ENCODE results near the gene RGL2.
"Not testable (repeated sequence)": the region's sequence is repeated elsewhere in the genome, so short reads cannot be mapped to it uniquely, and the experiment has no call there.

RGL2 gene

DNA sequence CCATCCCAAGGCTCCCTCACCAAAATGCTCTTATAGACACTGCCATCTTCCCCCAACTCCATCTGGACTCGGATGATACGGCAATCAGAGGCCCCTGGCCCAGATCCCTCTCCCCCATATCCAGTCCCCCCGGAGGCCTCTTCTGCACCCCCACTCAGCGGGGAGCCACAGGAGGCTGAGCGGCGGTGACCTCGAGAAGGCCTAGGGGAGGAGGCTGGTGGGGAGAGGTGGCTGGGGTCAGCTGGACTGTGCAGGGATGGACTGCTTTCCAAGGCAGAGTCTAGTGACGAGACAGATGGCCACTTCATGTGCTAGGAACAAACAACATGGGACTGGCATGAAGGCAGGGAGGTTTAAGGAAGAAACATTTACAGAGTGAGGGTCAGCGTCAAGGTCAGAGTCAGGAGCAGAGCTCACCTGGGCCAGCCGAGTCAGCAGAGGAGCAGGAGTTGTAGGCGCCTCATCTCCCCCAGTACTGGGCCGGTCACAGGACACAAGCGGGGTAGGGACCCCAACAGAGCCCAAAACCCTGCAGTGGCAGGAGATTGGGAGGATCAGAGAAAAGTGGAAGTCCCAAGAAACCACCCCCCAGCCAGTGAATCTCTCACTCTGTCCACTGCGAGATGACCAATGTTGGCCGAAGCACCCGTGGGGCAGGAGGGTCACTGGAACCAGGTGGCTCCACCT is 5.6 kb downstream of the RGL2 start:
- DNase-seq, result no peak

DNA sequence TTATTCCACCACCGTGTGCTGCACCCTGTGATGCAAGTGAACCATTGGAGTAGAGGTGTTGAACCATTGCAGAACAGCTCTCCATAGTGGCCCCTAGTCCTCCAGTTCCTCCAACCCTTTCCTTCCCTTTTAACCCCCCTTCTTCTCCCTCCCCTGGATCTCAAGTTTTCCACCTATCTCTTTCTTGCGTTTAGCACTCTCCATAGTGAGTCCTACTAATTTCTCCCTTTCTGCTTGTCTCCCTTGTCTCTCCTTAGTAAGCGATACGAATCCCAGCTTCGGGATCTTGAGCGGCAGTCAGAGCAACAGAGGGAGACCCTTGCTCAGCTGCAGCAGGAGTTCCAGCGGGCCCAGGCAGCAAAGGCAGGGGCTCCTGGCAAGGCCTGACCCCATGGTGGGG is 8.3 kb downstream of the RGL2 start:
- DNase-seq, result no peak

DNA sequence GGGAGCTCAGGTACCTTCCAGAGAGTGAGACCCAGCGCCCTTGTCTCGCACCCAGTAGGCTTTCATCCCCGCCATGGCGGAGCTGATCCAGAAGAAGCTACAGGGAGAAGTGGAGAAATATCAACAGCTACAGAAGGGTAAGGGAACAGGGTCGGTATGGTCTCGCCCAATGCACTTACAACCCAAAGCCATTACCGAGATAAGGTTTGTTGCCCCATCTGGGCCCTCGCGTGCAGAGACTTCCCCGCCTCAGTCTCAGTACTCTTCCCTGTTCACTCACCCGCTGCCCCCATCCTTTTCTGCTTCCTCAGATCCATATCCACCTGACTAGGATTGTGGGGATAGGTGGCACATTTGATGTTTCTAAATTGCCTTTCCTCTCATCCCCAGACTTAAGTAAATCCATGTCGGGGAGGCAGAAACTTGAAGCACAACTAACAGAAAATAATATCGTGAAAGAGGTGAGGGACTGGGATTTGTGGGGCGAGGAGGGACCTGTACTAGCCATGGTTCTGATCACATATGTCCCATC is 8.9 kb downstream of the RGL2 start:
- no peak for DNase-seq

DNA sequence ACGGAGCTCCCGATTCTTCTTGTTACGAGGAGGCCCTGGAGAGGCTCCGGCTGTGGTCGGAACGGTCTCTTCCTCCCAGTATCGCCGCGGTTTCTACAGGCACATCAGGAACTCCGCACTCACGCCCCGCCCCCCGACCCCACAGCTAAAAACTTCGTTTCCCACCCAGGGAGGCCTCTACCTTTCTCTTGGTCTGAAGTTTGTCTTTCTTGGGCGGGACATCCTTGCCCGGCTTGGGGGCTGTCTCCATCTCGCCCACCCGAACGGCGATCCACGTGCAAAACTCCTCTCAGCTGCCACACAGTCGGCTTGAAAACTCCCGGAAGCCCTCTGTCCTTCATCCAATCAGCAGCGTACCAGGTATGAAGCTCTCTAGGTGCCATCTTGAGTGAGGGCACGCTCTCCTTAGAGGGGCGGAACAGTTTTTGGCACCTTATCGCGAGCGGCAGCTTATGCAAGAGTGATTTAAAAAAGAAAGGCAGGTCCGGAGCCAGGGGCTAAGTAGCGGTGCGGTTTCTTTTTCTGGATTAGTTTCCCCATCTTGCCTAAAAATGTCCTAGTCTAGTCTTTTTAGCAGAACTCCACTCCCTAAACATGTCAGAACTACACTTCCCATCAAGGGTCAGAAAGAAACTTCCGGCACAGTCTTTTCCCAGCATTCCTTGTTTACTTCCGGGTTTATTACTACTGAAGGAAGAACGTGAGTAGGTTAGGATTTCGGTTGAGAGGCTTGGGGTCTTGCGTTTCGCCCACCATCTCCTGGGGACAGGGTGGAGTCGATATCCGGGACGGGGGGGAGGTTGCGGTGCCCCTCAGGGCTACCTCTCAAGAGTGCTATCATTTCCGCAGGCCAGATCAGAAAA is 9.6 kb downstream of the RGL2 start, which contains the start of the genes PFDN6 and WDR46:
Gene PFDN6 (plus strand): TSS at position 681 of the 863 bp plus-strand sequence. CDS start 256 bp downstream, outside the sequence.
Gene WDR46 (minus strand): TSS at position 319 of the 863 bp plus-strand sequence. CDS start 69 bp downstream, at position 250.
- peak; percentile 89 for DNase-seq

DNA sequence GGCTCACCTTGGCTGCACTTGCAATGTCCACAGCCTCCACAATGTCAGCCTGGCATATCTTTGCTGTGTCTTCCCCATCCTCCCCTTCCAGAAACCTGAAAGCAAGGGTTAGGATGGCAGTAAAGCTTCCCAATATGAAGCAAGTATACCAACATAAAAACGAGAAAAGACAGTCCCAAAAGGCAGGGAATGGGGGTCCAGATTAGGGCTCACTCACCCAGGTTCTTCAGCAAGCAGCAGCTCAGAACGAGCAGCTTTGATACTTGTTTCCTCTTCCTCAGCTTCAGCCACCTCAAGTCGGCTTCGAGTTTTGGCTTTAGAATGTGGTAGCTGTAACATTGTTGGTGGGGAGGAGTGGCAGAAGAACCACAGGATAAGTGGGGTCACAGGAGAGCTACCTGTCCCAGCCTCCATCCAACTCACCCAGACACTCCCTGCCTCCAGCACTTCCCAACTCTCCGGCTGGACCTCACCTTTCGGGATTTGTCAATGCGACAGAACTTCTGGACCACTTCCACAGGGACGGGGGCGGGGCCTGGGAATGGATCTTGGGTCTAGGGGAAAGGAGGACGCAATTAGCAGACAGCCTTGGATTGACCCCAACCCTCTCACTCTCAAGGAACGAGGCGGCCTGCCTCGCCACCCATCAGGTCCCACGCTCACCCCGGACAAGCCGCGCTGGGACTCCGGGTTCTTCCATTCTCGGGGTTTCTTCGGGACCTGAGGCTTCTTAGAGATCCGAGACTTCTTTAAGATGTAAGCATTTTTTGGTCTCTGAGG is 10.4 kb downstream of the RGL2 start:
- DNase-seq, result no peak

DNA sequence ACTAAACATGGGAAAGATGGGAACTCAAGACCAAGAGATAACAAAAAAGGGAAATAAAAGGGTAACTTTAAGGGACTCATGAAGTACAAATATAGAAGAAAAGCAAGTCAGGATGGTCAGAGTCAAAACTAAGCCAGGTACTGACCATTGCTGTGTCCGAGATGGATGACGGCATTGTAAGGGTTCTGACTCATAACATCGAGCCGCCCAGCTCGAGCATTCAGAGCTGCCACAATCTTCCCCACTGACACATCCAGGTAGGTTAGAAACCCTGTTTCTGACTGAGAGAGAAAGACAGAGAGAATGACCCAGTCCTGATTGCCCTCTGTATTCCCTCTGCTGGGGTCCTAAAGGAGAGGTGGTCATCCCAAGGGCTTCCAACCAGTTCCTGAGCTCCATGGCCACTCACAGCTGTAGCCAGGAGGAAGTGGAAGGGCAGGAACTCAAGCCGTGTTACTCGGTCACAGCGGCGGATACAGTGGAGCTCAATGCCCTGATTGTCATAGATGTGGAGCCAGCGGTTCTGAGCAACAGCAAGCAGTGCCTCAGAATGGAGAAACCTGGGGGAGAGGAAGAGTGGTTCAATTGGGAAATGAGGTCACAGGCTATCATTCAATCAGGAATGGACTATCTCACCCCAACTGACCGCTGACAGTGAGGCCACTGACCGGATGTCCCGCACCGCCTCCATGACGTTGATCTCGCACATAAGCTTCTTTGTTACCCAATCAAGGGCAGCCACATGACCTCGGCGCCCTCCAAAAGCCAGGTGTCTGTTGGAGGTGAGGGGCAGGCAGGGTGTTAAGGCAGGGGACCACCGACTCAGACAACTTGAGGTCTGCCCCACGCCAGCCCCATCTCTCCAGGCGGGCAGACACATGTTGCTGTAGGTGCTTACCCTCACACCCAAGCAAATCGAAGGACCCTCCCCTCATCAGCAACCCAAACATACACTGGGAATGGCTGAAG is 11.5 kb downstream of the RGL2 start:
- no peak for DNase-seq

DNA sequence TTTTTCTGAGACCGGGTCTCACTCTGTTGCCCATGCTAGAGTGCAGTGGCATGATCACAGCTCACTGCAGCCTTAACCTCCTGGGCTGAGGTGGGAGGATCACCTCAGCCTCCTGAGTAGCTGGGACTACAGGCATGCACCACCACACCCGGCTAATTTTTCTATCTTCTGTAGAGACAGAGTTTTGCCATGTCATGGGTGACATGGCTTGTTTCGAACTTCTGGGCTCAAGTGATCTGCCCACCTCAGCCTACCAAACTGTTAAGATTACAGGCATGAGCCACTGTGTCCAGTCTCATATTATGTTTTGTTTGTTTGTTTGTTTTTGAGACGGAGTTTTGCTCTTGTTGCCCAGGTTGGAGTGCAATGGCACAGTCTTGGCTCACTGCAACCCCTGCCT is 13.5 kb downstream of the RGL2 start:
- DNase-seq, result not testable (repeated sequence)

DNA sequence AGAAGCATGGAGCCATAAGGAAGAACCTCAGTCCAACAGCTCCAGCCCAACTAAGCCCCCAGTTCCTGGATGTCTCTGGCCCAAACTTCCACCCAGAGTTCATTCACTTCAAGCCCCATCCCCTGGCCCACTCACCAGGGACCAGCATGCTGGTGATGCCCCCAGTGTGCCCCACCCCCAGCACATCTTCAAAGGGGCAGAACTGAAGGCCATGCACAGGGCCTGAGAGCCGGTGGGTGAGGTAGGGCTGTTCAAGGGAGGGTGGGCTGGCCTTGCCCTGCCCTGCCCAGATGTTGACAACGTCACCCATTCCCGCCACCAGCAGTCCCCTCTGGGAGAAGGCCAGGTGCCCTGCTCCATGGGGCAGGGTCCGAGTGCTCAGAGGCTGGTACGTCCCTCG is 18.2 kb downstream of the RGL2 start:
- no peak for DNase-seq

DNA sequence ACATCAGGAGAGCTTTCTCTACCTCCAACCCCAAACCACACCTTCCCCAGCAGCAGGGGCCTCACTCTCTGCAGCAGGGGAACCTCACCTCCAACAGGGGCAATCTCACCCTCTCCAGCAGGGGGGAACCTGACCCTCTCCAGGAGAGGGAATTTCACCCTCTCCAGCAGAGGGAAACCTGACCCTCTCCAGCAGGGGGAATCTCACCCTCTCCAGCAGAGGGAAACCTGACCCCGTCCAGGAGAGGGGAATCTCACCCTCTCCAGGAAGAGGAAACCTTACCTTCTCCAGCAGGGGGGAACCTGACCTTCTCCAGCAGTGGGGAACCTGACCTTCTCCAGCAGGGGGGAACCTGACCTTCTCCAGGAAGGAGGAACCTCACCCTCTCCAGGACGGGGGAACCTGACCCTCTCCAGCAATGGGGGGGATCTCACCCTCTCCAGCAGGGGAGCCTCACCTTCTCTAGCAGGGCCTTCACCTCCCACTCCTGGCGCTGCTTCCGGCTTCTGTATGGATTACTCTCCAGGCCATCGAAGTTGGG is 18.7 kb downstream of the RGL2 start:
- DNase-seq, result peak; percentile 53

DNA sequence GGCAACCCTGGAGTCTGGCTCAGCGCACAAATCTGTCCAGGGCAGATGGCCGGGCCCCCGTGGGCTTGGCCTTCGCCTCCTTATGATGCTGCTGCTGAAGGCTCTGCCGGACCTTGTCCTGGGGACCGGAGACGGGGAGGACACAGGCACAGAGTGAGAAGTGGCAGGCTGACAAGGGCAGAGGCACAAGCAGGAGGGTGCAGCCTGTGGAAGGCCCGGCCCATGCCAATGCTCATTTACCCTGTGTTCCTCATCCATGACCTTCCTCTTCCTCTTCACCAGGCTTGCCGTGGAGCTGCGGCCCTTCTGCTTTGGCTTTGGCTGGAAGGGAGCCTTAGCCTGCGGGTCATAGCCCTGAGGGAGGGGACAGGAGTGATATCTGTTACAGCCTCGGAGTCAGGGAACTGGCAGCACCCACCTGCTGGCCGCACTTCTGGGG is 19.5 kb downstream of the RGL2 start:
- no peak for DNase-seq

DNA sequence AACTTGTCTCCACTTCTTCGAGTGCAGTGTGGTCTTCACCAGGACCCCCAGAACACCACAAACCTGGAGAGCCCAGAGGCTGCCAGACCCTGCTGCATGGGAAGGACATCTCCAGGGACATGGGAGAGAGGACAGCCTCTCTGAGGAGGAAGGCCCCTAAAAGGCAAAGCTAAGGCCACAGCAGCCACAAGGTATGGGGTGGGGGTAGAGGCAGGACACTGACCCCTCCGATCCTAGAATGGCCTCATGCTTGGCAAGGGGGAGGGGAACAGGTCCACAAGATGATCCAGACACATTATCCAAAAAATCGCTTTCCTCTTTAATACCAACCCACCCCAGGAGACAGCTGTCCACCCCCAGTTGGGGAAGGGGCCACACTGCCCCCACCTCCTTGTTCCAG is 19.9 kb downstream of the RGL2 start:
- no peak for DNase-seq

DNA sequence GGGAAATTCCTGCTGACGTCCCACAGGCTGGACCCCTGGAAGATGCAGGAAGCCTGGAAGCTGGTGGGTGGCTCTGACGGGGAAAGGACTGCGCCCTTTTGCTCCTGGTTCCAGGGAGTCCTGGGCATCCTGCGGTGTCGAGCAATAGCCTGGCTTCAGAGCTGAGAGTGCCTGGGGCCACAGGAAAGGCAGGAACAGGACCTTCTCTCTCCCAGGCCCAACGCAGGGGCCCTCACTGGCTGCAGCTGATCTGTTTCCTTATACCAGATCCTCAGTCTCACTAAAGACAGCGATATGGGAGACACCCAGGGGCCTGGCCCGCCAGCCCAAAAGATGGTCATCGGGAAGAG is 20.4 kb downstream of the RGL2 start:
- no peak for DNase-seq

DNA sequence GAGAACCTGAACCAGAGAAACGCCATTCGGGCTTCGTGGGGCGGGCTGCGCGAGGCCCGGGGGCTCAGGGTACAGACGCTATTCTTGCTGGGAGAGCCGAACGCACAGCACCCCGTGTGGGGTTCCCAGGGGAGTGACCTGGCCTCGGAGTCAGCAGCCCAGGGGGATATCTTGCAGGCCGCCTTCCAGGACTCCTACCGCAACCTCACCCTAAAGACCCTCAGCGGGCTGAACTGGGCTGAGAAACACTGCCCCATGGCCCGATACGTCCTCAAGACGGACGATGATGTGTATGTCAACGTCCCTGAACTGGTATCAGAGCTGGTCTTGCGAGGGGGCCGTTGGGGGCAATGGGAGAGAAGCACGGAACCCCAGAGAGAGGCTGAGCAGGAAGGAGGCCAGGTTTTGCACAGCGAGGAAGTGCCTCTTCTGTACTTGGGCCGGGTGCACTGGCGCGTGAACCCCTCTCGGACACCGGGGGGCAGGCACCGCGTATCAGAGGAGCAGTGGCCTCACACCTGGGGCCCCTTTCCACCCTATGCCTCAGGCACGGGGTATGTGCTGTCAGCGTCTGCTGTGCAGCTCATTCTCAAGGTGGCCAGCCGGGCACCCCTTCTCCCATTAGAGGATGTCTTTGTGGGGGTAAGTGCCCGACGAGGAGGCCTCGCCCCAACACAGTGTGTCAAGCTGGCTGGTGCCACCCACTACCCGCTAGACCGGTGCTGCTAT is 20.9 kb downstream of the RGL2 start:
- DNase-seq, result no peak

DNA sequence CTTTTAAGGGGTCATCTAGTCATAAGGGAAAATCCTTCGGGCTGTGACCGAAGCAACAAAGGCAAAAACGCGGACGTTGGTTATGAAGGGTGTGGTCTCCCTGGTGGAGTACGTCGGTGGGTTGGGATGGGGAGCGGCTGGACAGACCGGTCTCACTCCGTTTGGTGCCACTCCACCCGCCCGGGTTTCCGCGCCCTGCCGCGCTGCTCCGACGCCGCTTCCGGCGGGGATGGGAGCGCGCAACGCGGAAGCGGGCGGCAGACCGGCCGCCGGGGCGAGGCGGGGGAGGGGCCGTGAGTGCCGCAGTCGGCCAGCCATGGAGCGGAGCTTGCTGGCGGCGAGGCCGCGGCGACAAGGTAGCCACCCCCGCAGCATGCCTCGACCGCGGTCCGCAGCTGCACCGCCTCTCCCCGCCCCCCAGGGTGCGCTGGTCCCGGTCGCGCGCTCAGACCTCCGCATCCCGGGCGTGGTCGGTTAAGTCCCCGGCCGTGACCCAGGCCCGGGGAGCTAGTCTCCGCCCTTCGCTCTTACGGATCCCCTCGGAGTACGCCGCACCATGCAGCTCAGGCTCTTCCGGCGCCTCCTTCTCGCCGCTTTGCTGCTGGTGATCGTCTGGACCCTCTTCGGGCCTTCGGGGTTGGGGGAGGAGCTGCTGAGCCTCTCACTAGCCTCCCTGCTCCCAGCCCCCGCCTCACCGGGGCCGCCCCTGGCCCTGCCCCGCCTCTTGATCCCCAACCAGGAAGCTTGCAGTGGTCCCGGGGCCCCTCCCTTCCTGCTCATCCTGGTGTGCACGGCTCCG is 21.7 kb downstream of the RGL2 start, which contains the start of gene B3GALT4:
Gene B3GALT4 (plus strand): TSS at position 260 of the 799 bp plus-strand sequence. CDS start 297 bp downstream, at position 557.
- peak; percentile 69 for DNase-seq

DNA sequence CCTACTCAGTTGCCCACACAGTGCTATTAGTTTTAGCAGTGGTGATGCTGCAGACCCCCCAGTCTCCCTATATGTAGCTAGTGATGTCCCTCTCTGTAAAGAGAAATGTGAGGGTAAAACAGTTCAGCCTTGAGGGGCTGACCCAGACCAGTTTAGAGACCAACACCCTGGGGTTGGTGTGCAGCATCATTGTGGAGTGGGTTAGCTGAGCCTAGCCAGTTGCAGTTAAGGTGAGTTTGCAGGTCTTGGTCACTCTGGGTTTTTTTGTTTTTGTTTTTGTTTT is 22.2 kb downstream of the RGL2 start:
- DNase-seq, result no peak

DNA sequence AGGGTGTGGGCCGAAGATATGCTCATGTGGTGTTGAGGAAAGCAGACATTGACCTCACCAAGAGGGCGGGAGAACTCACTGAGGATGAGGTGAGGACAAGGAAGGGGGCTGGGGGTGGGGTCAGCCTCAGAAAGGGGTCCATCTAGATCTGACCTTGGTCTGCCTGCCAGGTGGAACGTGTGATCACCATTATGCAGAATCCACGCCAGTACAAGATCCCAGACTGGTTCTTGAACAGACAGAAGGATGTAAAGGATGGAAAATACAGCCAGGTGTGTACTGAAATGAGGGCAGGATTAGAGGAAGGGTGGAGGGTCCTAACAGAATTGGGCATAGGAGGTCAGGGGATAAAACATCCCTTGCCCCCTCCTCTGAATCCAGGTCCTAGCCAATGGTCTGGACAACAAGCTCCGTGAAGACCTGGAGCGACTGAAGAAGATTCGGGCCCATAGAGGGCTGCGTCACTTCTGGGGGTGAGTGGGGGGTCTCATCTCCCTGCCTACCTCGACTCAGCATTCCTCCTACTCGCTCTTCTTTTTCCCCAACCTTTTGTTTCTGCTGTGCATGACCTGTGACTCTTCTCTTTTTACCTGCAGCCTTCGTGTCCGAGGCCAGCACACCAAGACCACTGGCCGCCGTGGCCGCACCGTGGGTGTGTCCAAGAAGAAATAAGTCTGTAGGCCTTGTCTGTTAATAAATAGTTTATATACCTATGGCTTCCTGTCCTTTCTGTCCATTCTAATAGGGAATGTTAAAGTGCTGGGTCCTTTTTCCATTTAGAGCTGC is 22.8 kb downstream of the RGL2 start:
- not testable (repeated sequence) for DNase-seq

DNA sequence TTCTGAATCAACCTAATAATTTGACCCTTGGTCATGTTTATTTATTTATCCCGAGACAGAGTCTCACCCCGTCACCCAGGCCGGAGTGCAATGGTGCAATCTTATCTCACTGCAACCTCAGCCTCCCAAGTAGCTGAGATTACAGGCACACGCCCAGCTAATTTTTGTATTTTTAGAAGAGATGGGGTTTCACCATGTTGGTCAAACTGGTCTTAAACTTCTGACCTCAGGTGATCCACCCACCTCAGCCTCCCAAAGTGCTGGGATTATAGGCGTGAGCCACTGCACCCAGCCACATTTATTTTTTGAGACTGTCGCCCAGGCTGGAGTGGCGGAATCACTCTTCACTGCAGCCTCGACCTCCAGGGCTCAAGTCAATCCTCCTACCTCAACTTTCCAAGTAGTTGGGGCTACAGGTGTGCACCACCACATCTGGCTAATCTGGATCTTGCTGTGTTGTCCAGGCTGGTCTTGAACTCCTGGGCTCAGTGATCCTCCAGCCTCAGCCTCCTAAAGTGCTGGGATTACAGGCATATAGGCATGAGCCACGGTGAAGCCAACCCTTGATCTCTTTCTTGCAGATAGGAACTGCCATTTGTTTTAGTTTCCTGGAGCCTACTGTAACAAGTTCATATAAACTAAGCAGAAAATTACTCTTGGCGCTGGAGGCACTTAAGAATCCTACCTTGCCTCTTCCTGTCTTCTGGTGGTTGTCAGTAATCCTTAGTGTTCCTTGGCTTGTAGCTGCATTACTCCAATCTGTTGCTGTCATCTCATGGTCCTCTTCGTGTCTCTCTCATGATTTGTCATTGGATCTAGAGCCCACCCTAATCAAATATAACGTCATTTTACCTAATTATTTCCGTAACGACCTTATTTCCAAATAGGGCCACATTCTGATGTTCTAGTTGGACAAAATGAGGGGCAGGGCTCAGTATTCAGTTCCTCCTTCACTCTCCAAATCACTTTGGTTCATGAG is 24.5 kb downstream of the RGL2 start:
- DNase-seq, result no peak
